ENCODE measurements around the gene NTHL1.

NTHL1 gene

DNA sequence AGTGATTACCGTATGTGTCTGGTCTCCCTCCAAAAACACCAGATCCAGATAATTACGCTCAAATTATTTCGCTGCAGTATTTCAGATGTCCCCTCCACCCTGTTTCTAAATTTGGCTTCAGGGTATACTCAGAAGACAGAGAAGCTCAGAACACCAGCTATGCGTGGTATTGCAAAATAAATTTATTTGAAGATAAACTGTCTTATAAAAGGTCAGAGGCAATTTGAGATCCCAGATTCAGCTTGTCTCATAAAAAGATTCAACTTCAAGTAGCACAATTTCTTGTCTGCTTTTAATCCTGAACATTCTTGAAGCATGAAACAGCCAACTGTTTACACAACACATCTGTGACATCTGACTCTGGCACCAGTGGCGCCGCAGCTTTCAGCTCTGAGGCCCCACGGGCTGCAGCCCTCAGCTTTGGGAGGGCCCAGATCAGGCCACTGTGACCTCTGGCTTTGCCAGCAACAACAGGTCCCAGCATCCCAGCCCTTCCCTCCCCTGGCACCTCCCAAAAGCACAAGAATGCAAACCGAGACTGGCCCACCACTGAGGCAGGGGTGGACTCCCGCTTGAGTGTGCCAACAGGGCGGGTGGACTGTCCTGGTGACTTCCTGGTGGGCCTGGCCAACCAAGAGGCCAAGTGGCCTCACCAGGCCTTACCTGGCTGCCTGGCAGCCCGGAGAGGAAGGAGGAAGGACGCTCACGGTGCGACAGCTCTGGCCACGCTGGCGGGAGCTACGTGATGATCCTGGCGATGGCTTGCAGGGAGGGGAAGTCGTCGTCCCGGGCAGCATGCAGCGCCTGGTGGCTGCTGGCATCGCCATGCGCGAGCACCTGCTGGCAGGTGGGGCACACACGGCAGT lies 49.9 kb downstream of the NTHL1 start:
- ChIA-PET CTCF (interaction anchor here (0.8 kb wide), 1 partner anchor 19 kb away, joined by 4 read pairs; no protein-coding TSS in a partner anchor), POLR2A (interaction anchor here (0.8 to 2.5 kb wide), 3 partner anchors 9 to 33 kb away, joined by 3 to 8 read pairs (median 3); partner anchors contain the start of gene RPS2)
- no peak for DNase-seq (ENCODE audit: extremely low spot score)
- no peak for TF ChIP-seq L3MBTL2 (conservative IDR thresholded peaks at IDR 0.05)
- no peak for TF ChIP-seq TARDBP (IDR thresholded peaks at IDR 0.05)
- TF ChIP-seq HDGF (IDR thresholded peaks at IDR 0.05; ENCODE audit: borderline replicate concordance), result no peak

DNA sequence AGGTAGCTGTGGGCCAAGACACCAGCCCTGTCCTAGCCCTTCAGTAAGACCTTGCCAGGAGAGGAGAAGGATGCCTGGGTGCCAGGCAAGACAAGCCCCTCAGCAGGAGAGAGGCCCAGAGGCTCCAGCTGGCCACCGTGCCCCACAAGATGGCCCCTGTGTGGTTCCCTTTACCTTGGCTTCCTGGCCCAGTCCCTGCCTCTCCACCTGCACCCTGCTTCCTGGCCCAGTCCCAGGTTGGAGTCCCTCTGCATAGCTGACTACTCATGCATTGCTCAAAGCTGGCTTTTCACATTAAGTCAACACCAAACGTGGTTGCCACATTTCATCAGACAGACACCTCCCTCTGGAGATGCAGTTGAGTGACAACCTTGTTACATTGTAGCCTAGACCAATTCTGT lies 53.9 kb downstream of the NTHL1 start:
- CTCF ChIA-PET, result interaction anchor here (0.6 to 3.6 kb wide), 4 partner anchors 10 to 128 kb away, joined by 3 to 13 read pairs (median 5); no protein-coding TSS in a partner anchor
- no peak for DNase-seq (ENCODE audit: extremely low spot score)
- TF ChIP-seq ARNT (IDR thresholded peaks at IDR 0.05) (no peak), FOXA1 (IDR thresholded peaks at IDR 0.05) (no peak), SUZ12 (IDR thresholded peaks at IDR 0.05) (no peak), TARDBP (IDR thresholded peaks at IDR 0.05) (no peak), FOXM1 (IDR thresholded peaks at IDR 0.05; ENCODE audit: borderline replicate concordance) (no peak), ELF4 (IDR thresholded peaks at IDR 0.05) (no peak), BHLHE40 (IDR thresholded peaks at IDR 0.05; ENCODE audit: borderline replicate concordance) (no peak), HDGF (IDR thresholded peaks at IDR 0.05; ENCODE audit: borderline replicate concordance) (no peak), FOXK2 (IDR thresholded peaks at IDR 0.05) (no peak), LEF1 (IDR thresholded peaks at IDR 0.05; ENCODE audit: borderline replicate concordance) (no peak), NFRKB (IDR thresholded peaks at IDR 0.05) (no peak), CTBP1 (IDR thresholded peaks at IDR 0.05; ENCODE audit: borderline replicate concordance) (no peak), ZNF384 (IDR thresholded peaks at IDR 0.05) (no peak), L3MBTL2 (conservative IDR thresholded peaks at IDR 0.05) (no peak), SP1 (IDR thresholded peaks at IDR 0.05) (no peak)
- TF ChIP-seq, protein P1, sequence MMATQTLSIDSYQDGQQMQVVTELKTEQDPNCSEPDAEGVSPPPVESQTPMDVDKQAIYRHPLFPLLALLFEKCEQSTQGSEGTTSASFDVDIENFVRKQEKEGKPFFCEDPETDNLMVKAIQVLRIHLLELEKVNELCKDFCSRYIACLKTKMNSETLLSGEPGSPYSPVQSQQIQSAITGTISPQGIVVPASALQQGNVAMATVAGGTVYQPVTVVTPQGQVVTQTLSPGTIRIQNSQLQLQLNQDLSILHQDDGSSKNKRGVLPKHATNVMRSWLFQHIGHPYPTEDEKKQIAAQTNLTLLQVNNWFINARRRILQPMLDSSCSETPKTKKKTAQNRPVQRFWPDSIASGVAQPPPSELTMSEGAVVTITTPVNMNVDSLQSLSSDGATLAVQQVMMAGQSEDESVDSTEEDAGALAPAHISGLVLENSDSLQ (IDR thresholded peaks at IDR 0.05), result no peak
- POLR2A ChIA-PET, result interaction anchor here (1.0 kb wide), 2 partner anchors 8 to 10 kb away, joined by 3 read pairs; no protein-coding TSS in a partner anchor

DNA sequence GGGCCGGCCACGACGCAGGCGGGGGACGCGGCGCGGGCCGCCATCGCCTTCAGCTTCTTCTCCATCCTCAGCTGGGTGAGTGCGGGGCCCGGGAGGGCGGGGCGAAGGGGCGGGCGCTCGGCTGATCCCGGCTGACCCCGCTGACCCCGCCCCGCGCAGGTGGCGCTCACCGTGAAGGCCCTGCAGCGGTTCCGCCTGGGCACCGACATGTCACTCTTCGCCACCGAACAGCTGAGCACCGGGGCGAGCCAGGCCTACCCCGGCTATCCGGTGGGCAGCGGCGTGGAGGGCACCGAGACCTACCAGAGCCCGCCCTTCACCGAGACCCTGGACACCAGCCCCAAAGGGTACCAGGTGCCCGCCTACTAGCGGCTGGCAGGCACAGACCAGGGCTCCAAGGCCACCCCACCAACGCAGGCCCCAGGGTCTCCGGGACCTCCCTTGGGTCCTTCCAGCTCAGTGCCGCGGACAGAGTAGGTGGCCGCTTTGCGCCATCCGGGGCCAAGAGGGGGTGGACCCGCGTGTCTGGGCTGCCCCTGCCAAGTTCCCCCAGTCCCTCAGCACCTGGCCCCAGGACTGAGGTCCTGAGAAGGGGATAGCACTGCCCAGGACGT lies 54.8 kb downstream of the NTHL1 start:
- TF ChIP-seq LEF1 (IDR thresholded peaks at IDR 0.05; ENCODE audit: borderline replicate concordance) (no peak), NFRKB (IDR thresholded peaks at IDR 0.05) (no peak), L3MBTL2 (conservative IDR thresholded peaks at IDR 0.05) (no peak), BHLHE40 (IDR thresholded peaks at IDR 0.05; ENCODE audit: borderline replicate concordance) (no peak), SUZ12 (IDR thresholded peaks at IDR 0.05) (no peak), TARDBP (IDR thresholded peaks at IDR 0.05) (no peak), FOXK2 (IDR thresholded peaks at IDR 0.05) (no peak), FOXM1 (IDR thresholded peaks at IDR 0.05; ENCODE audit: borderline replicate concordance) (no peak), FOXA1 (IDR thresholded peaks at IDR 0.05) (no peak), HDGF (IDR thresholded peaks at IDR 0.05; ENCODE audit: borderline replicate concordance) (no peak)
- TF ChIP-seq, protein P1 (IDR thresholded peaks at IDR 0.05), result no peak
- DNase-seq (ENCODE audit: extremely low spot score), result no peak
- POLR2A ChIA-PET, result interaction anchor here (1.5 to 3.3 kb wide), 2 partner anchors 15 to 28 kb away, joined by 6 to 15 read pairs; partner anchors contain the start of gene RPS2
- CTCF ChIA-PET, result interaction anchor here (0.9 to 3.6 kb wide), 2 partner anchors 11 to 24 kb away, joined by 3 to 13 read pairs; no protein-coding TSS in a partner anchor

DNA sequence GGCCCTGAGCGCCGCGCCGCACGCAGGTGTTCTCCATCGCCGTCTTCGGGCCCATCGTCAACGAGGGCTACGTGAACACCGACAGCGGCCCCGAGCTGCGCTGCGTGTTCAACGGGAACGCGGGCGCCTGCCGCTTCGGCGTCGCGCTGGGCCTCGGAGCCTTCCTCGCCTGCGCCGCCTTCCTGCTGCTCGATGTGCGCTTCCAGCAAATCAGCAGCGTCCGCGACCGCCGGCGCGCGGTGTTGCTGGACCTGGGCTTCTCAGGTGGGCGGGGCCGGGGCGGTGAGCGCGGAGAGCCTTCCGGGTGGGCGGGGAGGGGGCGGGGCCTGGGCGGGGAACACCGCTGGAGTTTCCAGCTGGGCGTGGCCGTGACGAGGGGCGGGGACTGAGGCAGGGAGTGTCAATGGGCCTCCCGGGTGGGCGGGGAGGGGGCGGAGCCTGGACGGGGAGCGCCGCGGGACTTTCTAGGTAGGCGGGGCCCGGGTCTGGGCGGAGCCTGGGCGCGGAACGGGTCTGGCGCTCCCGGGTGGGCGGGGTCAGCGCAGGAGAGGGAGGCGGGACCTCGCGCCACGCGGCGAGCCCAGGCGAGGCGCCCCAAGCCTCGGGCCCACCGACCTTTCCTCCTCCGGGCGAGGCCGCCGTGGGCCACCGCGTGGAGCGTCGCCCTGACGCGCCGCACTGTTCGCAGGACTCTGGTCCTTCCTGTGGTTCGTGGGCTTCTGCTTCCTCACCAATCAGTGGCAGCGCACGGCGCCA lies 55.5 kb downstream of the NTHL1 start:
- POLR2A ChIA-PET, result interaction anchor here (1.5 to 3.3 kb wide), 2 partner anchors 16 to 27 kb away, joined by 6 to 15 read pairs; partner anchors contain the start of gene RPS2

DNA sequence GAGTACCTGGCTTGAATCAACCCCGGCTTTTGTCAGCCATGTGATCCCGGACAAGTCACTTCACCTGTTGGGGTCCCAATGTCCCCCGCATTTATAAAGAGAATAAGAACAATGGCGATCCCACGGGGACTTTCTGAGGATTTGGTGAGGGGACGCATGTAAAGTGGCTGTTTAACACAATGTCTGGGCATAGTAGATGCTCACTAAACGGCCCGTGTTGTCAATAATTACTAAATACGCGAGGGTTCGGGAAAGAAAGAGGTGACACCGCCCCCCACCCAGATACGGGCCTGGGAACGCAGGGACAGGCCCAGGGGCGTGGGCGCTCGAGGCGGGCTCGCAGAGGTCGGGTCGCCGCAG lies 56.1 kb downstream of the NTHL1 start:
- no peak for DNase-seq (ENCODE audit: extremely low spot score)
- ChIA-PET POLR2A (interaction anchor here (0.6 to 3.3 kb wide), 2 partner anchors 16 to 27 kb away, joined by 3 to 15 read pairs; partner anchors contain the start of gene RPS2), CTCF (no interaction called here)
- TF ChIP-seq L3MBTL2 (conservative IDR thresholded peaks at IDR 0.05) (no peak), SUZ12 (IDR thresholded peaks at IDR 0.05) (no peak), BHLHE40 (IDR thresholded peaks at IDR 0.05; ENCODE audit: borderline replicate concordance) (no peak)
- TF ChIP-seq, protein P1 (IDR thresholded peaks at IDR 0.05), result no peak

More for the DNA sequence above, 55.5 kb downstream of the NTHL1 start:
- CTCF ChIA-PET, result interaction anchor here (0.9 kb wide), 1 partner anchor 24 kb away, joined by 3 read pairs; no protein-coding TSS in a partner anchor
- TF ChIP-seq ZNF384 (IDR thresholded peaks at IDR 0.05), result no peak
- TF ChIP-seq L3MBTL2 (conservative IDR thresholded peaks at IDR 0.05), result peak; percentile 66
- DNase-seq (ENCODE audit: extremely low spot score), result peak; percentile 98

Data from HEK293T (cell line).